Astrocyte of the cerebellum (primary cell): ENCODE measurements around the gene DOCK10.
A peak's percentile ranks its signal among the peaks of the same experiment; 100 is the strongest.

Source experiments
- DNase-seq: peaks from one replicate; pipeline ENCODE4 v3.0.0-alpha.2; 2011; ENCODE audit warnings: low read depth
- H3K4me3 ChIP-seq: 2 replicates; pipeline ENCODE4 v1.5.1; 2011; ENCODE audit warnings: mild to moderate bottlenecking, low read depth, low read length, moderate library complexity
- in situ Hi-C: cut with HindIII; loops from 2 replicates; pipeline ENCODE4 v1.10.0; 2017; ENCODE audit warnings: low sequenced_read_pairs
- TF ChIP-seq, protein P1 (sequence below): IDR thresholded peaks from 2 replicates; pipeline ENCODE4 v1.5.1; 2012; ENCODE audit warnings: low read length, low read depth, moderate library complexity, mild to moderate bottlenecking; ENCODE audit errors: missing control alignments

Gene DOCK10

DNA sequence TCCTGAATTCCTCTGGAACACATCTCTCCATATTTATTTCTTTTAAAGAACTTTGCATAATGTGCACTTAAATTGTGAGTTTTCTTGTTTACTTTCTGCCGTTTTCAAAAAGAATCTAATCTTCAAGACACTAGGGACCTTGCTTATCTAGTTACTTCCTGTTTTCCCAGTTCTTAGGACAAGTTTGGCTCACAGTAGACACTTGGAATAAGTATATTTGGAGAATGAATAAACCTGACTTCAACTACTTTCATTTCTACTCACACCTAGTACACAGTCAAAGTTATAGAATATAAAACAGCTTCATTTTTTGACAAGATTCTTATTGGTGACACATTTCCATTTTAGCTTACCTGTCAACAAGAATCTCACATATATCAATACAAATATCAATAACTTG is 170.5 kb downstream of the DOCK10 start:
- no peak for DNase-seq
- in situ Hi-C loops: loop anchor here (5.0 kb wide), 1 partner anchor 80 kb away; no protein-coding TSS in a partner anchor
- TF ChIP-seq, protein P1, sequence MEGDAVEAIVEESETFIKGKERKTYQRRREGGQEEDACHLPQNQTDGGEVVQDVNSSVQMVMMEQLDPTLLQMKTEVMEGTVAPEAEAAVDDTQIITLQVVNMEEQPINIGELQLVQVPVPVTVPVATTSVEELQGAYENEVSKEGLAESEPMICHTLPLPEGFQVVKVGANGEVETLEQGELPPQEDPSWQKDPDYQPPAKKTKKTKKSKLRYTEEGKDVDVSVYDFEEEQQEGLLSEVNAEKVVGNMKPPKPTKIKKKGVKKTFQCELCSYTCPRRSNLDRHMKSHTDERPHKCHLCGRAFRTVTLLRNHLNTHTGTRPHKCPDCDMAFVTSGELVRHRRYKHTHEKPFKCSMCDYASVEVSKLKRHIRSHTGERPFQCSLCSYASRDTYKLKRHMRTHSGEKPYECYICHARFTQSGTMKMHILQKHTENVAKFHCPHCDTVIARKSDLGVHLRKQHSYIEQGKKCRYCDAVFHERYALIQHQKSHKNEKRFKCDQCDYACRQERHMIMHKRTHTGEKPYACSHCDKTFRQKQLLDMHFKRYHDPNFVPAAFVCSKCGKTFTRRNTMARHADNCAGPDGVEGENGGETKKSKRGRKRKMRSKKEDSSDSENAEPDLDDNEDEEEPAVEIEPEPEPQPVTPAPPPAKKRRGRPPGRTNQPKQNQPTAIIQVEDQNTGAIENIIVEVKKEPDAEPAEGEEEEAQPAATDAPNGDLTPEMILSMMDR: no peak
- no peak overlapping the region for H3K4me3 ChIP-seq

DNA sequence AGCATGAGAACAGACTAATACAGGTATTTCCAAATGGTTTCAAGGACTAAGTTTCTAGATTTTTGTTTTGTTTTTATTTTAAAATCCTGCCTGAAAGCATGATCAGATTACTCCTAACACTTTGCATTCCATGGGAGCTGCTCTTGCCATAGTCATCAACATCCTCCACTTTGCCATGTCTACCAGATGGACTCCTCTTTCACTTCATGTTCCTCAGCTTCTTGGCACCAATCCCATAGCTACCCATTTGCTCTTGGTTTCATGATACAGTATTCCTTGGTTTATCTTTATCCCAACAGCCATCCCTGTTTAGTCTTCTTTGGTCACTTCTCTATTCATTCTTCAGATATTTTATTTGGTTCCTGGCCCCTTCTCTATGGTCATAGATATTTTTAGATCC is 171.9 kb downstream of the DOCK10 start:
- no peak for DNase-seq
- in situ Hi-C loops: loop anchor here (5.0 kb wide), 1 partner anchor 78 kb away; no protein-coding TSS in a partner anchor
- TF ChIP-seq, protein P1: no peak
- no peak overlapping the region for H3K4me3 ChIP-seq

DNA sequence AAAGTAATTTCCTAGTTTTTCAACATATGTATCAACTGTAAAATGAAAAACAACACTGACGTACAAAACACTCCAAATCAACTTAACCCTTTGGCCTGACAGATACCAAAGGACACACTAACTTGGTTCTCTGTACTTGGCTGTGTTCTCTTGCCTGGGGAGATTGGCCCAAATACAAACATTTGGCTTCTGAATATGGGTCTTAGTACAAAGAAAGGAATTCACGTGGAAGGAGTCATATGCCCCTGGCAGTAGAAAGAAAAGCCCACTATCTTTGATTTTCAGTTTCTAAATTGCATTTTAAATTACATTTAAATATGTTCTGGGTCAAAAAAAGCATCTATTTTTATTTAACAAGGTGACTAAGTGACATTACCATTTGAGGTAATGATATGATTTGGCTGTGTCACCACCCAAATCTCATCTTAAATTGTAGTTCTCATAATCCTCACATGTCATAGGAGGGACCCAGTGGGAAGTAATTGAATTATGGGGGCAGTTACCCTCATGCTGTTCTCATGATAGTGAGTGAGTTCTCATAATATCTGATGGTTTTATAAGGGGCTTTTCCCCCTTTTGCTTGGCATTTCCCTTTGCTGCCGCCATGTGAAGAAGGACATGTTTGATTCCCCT is 172.6 kb downstream of the DOCK10 start:
- in situ Hi-C loops: loop anchor here (5.0 kb wide), 1 partner anchor 77 kb away; no protein-coding TSS in a partner anchor
- H3K4me3 ChIP-seq: no peak overlapping the region
- peak; percentile 85 for DNase-seq
- TF ChIP-seq, protein P1: no peak

DNA sequence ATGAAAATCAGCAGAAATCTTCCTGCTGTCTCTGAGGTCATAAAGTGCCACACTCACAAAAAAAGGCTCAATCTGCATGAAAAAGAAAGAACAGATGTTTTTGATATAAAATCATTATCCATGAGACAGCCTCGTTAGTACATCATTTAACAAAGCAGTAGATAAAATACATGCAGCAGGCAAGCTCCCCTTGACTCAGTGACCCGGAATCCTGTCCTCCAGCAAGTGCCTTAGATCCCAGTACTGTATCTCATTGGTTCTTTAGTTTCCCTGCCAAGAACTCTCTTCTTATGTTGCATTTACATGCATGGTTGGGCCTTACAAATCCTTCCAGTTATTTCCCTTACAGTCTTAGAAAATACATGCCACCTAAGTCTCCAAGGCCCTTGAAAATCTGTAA is 177.3 kb downstream of the DOCK10 start:
- in situ Hi-C loops: no loop called here
- no peak overlapping the region for H3K4me3 ChIP-seq
- no peak for DNase-seq
- TF ChIP-seq, protein P1: no peak

DNA sequence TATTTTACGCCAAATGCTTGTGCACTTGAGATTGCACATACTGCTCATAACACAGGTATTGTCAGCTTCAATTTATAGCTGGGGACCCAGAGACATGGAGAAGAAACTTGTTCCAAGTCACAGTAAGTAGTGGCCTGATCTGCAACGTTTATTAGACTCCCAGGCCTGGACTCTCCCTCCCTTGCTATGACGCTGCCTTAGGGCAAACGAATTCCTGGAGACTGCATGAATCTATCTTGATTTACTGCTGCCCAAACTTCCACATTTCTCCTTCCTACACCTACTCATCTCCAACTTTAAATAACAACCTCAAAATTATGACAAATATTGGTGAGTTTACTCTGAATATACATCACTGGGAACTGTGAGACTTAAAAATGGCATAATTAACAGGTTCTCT is 181.0 kb downstream of the DOCK10 start:
- TF ChIP-seq, protein P1: no peak
- in situ Hi-C loops: no loop called here

DNA sequence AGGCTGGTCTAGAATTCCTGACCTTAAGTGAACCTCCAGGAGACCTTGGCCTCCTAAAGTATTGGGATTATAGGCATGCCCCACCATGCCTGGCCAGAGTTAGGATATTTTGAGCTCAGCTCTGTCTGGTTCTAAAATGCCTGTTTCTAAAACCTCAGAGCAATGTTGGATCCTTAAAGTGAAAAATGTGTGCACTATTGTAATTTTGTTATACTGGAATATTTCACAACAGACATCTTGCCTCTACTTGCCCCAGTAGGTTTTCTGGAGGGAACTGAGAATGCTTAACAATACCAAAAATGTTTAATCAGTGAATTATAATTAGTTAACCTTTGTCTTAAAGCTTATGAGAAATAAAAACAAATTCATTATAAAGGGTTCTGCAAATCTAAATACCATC is 181.5 kb downstream of the DOCK10 start:
- in situ Hi-C loops: no loop called here
- no peak overlapping the region for H3K4me3 ChIP-seq
- TF ChIP-seq, protein P1: no peak
- DNase-seq: no peak

More for the DNA sequence above, 181.0 kb downstream of the DOCK10 start:
- DNase-seq: no peak
- no peak overlapping the region for H3K4me3 ChIP-seq

DNA sequence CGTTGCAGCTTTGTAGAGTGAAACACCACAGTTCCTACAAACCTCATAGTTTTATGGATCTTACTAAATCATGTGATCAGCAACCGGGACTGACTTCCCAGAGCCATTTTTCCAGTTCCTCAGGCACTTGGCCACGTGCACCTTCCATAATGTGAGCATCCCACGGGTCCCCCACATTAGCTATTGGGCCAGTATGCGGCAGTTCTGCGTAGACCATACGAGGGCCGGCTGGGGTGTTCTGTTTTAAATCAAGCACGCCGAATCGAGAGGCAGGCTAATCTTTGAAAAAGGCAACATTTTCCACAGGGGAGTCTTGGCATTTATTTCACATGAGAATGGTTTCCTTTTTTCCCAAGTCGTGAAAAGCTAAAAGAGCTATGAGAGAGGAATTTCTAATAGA is 190.5 kb downstream of the DOCK10 start:
- in situ Hi-C loops: no loop called here
- no peak overlapping the region for H3K4me3 ChIP-seq
- TF ChIP-seq, protein P1: no peak
- DNase-seq: no peak
